Measurements from ENCODE around the gene RGS3. TPM values are rescaled to one million over a fixed set of nuclear protein-coding genes. Genes with fewer than 3 reads are reported as not detected.
A peak's percentile ranks its signal among the peaks of the same experiment; 100 is the strongest.

Gene RGS3
- total and polyA plus RNA-seq, 2 of the 13 experiments (the other 11 are each of a cell fraction or from before 2014, with no cell fraction given): 17.1 to 28.8 TPM

GRCh38 chr9:113542006-113542405, 78.5 kb downstream of the RGS3 start (continued):
- TF ChIP-seq THAP9 (CRISPR knock-in tag; IDR thresholded peaks at IDR 0.05; ENCODE audit: borderline replicate concordance) (no peak), XRCC5 (optimal IDR thresholded peaks at IDR 0.05; ENCODE audit: low read length) (no peak), ZNF564 (CRISPR knock-in tag; IDR thresholded peaks at IDR 0.05) (no peak), IKZF4 (CRISPR knock-in tag; IDR thresholded peaks at IDR 0.05; ENCODE audit: borderline replicate concordance, low read depth, not compliant biosample characterization) (no peak), NFRKB (IDR thresholded peaks at IDR 0.05) (no peak), KDM5B (CRISPR knock-in tag; IDR thresholded peaks at IDR 0.05; ENCODE audit: borderline replicate concordance) (no peak), HCFC1 (IDR thresholded peaks at IDR 0.05; ENCODE audit: low read depth, low read length) (no peak), SMC3 (IDR thresholded peaks at IDR 0.05; ENCODE audit: low read length) (no peak), IRX3 (CRISPR knock-in tag; IDR thresholded peaks at IDR 0.05; ENCODE audit: borderline replicate concordance, low read depth) (no peak), NCOA1 (CRISPR knock-in tag; IDR thresholded peaks at IDR 0.05) (no peak)

DNA sequence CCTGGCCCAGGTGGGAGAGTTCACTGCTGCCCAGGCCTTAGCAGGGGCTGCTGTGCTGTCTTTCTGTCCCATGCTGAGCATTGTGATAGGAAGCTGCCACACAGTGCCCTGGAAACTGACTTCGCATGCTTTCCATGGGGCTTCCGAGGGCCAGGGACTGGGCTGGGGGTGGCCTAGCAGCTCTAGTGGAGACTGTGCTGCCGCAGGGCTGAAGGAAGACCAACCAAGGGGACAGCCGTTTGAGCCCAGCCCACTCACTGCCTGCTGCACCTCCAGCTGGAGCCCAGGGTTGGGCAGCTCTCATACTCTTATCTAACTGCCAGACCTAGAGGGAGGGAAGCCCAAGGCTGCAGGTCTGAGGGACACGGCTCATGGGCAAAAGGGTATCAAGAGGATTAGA, 79.2 kb downstream of the RGS3 start:
- ATAC-seq (no peak), FAIRE-seq (no peak), DNase-seq (ENCODE audit: low spot score) (no peak)
- Histone ChIP-seq H4K20me1 (ENCODE audit: insufficient read depth, low read length) (no peaks in the 10 kb centered on the region), H3K27me3 (ENCODE audit: control insufficient read depth in 1 of 2, insufficient read depth in 2 of 2, low read length in 2 of 2) (no peaks in the 10 kb centered on the region), H3K36me3 (replicated peaks in 1 of 2; ENCODE audit: control insufficient read depth in 1 of 2, insufficient read depth in 2 of 2, low read length in 2 of 2) (peaks cover 26 to 58% of the 10 kb centered on the region in 2 experiments), H3K9me3 (ENCODE audit: low read length) (no peaks in the 10 kb centered on the region), H3K4me2 (ENCODE audit: low read depth, low read length) (no peak overlapping the region), H3K79me2 (ENCODE audit: insufficient read depth, low read length) (no peaks in the 10 kb centered on the region), H3K4me3 (replicated peaks in 1 of 3; ENCODE audit: insufficient read depth in 1 of 3, low read depth in 2 of 3, low read length in 3 of 3) (no peak overlapping the region), H3K27ac (ENCODE audit: extremely low read length, insufficient read depth, low read length) (no peak overlapping the region), H2AFZ (ENCODE audit: low read length) (no peak overlapping the region), H3K9ac (ENCODE audit: insufficient read depth, low read depth, low read length) (no peak overlapping the region), H3K4me1 (ENCODE audit: insufficient read depth, low read length) (peaks cover 14% of the 10 kb centered on the region)
- in situ Hi-C loops (cut with HindIII; ENCODE audit: extremely low pct_ligation_motif_present, low pct_unique_long_range_greater_than_20kb): no loop called here
- ChIA-PET CTCF (ENCODE audit: low intra/inter-chr PET ratio, low total read pairs) (no interaction called here), POLR2A (no interaction called here)
- intact Hi-C loops (cut with micrococcal nuclease; ENCODE audit: unreplicated experiment): no loop called here
- WGBS (ENCODE audit: low lambda C conversion rate): 95% methylated on average over 5 of the region's 5 CpGs
- BruUV-seq (replicated peaks): no TSS peak
- TF ChIP-seq ZNF44 (CRISPR knock-in tag; IDR thresholded peaks at IDR 0.05) (no peak), NKX3-1 (CRISPR knock-in tag; IDR thresholded peaks at IDR 0.05) (no peak), ZNF530 (CRISPR knock-in tag; IDR thresholded peaks at IDR 0.05; ENCODE audit: low read depth) (no peak), AGO2 (optimal IDR thresholded peaks at IDR 0.05; ENCODE audit: low read depth, low read length) (peak; percentile 29), ZNF850 (CRISPR knock-in tag; conservative IDR thresholded peaks at IDR 0.05) (no peak), DRAP1 (CRISPR knock-in tag; IDR thresholded peaks at IDR 0.05) (no peak), CREM (IDR thresholded peaks at IDR 0.05) (no peak), CREM (CRISPR knock-in tag; IDR thresholded peaks at IDR 0.05) (no peak), ZNF446 (CRISPR knock-in tag; IDR thresholded peaks at IDR 0.05) (no peak), PHF5A (CRISPR knock-in tag; IDR thresholded peaks at IDR 0.05; ENCODE audit: low read depth, unreplicated experiment) (no peak)
